GM21526 (cell line): Measurements from ENCODE around the gene TASL.
A peak's percentile ranks its signal among the peaks of the same experiment; 100 is the strongest.
"Not testable (repeated sequence)": the region's sequence is repeated elsewhere in the genome, so short reads cannot be mapped to it uniquely, and the experiment has no call there.

Experiments
- ATAC-seq: cut with Tn5 transposase; IDR thresholded peaks from one replicate; pipeline ENCODE4 v1.9.1; 2021; ENCODE audit warnings: moderate library complexity; ENCODE audit not compliant: unreplicated experiment, low FRiP score

The TASL gene, protein sequence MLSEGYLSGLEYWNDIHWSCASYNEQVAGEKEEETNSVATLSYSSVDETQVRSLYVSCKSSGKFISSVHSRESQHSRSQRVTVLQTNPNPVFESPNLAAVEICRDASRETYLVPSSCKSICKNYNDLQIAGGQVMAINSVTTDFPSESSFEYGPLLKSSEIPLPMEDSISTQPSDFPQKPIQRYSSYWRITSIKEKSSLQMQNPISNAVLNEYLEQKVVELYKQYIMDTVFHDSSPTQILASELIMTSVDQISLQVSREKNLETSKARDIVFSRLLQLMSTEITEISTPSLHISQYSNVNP

DNA sequence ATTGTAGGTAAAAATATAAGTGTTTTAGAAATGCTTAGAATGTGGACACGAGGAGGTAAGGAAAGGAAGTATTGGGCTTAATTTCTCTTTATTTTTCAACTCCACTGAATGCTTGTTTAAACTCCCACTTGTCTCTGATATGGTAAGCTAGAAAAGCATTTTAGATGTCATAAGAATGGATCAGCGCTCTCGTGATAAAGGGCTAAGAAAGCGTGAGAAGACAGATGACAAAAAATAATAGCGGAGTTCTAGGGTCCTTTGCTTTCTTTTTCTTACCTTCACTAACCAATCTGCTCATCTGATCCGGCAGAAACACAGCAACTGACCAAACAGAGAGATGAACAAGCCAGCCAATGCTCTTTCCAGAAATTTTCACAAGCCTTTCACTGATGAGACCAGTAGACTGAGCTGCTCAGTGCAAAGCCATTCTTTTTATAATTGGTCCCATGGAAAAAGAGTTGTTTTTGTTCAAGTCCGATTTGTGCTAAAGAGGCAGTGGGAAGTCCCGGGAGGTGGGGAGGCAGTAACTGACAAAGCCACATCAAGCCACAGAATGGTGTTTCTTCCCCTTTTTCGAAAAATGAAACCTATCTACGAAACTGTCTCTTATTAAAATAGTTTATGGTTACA is at the start of gene TASL:
TSS of gene TASL (minus strand) at position 405 of the 630 bp plus-strand sequence. CDS start 17,411 bp downstream, outside the sequence.
- ATAC-seq: peak; percentile 85

DNA sequence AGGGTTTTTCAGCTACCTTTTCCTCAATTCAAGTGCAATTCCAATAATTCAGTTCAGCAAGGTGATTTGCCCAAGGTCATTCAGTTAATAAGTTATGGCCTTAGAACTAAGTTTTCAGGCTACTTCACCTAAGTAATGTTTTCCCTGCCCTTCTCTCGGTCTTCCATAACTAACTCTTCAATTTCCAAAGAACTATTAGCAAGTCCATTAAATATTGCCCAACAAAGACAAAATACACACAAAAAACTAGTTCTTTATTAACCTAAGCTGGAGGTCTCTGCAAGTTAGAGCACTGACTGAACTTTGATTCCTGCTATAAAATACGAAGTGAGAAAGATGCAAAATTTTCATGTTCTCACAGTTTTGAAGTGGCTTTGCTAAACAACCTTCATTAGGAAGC is 48.8 kb upstream of the TASL start:
- ATAC-seq: no peak

DNA sequence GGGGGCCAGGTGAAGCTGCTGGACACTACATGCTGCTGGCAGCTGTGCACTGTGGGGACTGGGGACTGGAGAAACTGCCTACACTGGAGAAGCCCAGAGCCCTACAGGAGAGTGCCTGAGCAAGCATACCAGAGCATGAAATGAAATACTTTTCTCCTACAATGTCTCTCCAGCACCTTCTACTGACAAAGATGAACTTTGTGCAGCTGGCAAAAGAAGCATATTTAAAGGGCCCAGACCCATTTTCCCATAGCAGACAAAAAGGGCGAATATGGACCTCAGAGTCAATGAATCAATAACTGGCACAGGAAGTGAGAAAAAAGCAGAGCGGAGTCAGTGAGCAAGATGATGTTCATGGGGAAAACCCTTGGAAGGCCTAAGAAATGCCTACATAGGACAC is 44.8 kb upstream of the TASL start:
- ATAC-seq: no peak

DNA sequence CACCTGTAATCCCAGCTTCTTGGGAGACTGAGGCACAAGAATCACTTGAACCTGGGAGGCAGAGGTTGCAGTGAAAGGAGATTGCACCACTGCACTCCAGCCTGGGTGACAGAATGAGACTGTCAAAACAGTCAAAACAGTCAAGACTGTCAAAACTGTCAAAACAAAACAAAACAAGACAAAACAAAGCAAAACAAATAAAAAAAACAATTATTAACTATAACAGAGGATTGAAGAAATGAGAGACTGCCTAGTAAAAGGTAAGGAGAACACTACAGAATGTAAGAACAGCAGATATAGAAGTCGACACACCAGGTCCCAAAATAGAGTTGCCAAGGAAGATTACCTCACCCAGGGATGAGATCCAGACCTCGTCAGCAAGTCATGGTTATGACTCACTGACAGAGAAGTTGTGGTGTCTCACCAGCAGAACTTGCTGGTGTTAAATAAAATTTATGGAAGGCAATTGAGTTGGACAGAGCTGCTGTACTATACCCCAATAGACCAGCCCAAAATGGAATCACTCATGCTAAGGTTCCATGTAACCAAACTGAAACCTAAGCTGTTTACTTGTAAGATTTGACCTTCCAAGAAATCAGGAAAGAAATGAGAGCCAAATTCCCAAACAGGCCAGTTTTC is 43.5 kb upstream of the TASL start:
- ATAC-seq: no peak

DNA sequence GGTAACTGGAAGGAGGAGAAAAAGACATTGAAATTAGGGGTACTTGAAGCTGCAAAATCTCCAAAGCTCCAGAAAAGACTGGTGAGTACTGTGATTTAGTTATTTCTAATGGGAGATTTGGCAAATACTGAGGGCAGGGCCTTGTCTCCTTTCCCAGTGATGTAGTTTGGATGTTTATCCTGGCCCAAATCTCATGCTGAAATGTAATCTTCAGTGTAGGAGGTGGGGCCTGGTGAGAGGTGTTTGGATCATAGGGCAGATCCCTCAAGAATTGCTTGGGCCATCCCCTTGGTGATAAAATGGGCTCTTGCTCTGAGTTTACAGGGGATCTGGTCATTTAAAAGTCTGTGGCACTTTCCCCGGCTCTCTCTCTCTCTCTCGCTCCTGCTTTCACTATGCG is 42.6 kb upstream of the TASL start:
- ATAC-seq: no peak

DNA sequence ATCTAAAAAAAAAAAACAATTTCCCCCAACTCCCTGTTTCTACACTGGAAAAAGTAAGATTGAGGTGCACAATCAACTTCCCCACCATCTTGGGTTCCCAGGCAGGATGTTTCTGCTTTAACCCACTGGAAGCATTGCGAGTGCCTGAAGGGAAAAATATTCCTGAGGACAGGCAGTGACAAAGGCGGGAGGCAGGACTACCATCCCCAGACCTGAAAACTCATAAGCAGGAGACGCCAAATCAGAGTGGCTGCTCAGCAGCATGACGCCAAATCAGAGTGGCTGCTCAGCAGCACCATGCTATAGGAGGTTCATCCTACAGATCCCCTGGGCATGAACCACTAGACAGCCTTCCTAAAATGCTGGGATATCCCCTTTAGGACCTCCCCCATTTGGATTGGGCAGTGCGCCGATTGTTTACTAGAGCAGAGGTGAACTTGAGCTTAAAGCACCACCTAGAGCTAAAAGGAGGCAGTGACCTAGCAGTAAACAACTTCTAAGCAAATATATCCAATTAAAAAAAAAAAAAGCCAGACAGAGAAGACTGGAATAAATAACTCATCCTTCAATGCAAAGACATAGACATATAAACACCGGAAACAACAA is 40.7 kb upstream of the TASL start:
- no peak for ATAC-seq

DNA sequence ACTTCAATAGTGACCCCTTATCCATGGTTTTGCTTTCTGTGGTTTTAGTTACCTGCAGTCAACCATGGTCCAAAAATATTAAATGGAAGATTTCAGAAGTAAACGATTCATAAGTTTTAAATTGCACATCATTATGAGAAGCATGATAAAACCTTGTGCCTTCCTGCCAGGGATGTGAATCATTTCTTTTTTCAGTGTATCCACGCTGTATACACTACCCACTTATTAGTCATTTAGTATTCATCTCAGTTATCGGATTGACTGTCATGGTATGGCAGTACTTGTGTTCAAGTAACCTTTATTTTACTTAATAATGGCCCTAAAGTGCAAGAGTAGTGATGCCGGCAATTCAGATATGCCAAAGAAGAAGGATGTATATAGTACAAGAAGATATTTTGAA is 37.7 kb upstream of the TASL start:
- no peak for ATAC-seq

DNA sequence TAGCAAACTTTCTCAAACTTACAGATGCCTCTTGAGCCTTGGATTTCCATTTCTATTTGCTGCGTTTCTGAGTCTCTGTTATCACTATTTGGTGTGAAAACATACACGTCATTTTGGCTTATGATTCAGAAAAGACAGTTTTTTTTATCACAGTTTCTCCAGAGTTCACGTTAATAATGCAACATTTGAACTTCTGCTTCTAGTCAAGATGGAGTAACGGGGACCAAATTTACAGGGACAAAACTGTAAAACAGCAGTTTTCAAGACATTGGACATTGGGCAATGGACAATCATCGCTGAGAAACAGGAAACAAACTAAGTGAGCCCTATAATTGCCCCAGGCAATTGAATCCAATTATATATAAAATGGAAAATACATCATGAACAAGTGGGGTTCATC is 36.2 kb upstream of the TASL start:
- no peak for ATAC-seq

DNA sequence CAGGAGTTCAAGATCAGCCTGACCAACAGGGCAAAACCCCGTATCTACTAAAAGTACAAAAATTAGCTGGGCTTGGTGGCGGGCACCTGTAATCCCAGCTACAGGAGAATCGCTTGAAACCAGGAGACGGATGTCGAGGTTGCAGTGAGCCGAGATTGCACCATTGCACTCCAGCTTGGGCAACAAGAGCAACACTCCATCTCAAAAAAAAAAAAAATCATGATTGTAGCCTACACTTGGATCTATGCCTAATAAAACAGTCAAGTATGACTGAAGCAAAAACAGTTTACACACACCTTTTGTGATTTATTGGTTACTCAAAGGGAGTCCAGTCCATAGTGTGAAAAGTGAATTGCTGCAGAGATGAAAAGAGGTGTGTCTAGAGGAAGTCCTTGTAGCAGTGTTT is 34.7 kb upstream of the TASL start:
- no peak for ATAC-seq

DNA sequence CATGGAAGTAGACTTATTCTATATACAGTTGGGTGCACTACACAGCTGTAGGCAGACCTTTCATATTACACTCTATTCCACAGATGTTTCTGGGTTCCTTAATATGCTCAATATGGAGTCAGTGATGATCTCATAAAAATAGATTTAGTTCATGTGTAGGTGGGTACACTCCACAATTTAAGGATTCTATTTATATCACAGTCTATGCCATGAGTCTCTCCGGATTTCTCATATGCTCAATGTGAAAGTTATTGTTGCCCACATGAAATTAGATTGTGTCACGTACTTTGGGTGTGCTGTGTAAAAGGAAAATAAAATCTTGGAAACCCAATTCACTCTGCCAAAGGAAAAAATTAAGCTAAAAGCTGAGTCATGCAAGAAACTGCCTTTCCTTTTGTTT is 32.5 kb upstream of the TASL start:
- no peak for ATAC-seq

DNA sequence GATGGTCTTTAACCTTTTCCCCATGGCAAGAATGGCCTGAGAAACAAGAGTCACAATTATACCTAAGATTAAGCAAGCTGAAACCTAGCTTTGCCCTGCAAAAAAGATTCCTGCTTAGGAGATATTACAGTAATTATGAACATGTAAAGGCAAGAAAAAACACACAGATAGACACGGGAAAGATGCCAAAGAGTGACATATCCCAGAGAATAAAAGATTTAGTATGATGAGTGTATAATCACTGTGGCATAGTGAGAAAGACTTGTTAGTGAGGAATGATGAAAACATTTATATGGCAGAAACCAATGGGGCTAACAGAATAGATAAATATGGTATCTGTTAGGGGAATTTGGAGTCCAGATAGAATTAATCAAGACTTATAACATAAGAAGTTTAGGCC is 29.6 kb upstream of the TASL start:
- no peak for ATAC-seq

DNA sequence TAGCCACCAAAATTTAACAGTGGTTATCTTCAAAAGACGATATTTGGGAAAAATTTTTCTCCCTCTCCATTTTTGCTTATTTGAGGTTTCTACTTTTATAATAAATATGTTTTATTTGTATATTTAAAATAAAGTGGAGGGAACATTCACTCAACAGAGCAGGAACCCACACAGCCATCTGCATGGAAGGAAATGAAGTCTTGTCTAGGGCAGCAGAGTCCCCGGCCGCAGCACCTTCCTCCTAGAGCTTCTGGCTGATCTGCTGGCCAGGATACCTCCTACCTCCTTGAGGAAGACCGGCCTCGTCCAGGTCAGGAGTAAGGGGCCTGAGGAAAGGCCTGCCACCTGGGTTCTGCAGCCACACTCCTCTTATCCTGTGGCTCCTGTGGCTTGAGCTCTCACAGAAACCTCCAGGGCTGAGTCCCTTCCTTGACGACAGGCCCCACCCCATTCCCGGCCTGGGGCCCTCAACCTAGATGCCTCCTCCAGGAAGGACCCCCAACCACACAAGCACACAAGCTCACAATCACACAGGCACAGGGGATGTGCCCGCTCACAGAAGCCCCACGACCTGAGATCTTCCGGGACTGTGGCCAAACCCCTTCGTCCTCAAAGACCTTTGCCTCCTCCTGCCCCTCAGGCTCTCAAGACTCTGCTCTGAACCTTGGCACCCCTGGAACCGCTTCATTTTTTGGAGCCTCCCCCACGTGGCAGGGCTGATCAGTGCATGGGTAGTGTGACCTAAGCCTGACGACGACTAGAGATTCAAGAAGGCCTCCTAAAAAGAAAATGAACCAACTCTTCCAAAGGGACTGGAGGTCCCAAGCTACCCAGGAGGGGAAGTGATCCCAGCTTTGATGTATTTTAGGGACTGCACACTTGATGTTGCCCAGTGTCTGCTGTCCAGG is 23.0 kb upstream of the TASL start:
- ATAC-seq: not testable (repeated sequence)

DNA sequence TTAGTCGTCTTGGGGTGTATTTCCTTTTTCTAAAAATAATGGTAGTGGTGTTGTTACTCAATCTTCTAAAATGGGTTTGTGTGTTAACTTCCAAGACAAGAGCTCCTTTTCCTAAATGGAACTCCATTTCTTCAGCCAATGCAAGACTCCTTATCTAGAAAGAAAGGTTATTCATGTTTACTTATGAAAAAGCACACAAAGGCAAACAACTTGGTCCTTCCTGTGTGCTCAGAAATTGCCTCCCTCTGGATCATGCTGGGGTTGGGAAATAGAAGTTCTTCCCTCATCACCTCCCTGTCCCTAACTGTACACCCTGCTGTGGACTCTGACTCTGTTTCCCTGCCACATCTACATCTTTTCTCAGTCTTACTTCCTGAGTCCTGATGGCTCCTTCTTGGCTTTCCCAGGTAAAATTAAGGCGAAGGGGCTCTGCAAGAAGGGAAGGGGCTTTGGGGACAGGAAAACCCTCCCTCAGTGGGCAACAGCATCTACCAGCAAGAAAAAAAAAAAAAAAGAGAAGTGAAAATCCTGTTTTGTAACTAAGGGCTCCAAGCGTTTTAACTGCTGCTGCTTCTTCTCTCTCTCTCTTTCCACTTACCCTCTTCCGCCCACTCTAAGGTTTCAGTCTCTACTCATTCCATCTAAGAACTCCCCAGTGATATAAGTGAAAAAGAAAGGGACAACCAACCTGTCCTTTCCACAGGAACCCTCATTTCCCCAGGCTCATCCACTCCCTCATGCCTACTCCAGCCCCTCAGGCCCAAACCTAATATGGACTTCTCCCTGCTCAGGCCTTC is 19.8 kb upstream of the TASL start:
- peak; percentile 93 for ATAC-seq

DNA sequence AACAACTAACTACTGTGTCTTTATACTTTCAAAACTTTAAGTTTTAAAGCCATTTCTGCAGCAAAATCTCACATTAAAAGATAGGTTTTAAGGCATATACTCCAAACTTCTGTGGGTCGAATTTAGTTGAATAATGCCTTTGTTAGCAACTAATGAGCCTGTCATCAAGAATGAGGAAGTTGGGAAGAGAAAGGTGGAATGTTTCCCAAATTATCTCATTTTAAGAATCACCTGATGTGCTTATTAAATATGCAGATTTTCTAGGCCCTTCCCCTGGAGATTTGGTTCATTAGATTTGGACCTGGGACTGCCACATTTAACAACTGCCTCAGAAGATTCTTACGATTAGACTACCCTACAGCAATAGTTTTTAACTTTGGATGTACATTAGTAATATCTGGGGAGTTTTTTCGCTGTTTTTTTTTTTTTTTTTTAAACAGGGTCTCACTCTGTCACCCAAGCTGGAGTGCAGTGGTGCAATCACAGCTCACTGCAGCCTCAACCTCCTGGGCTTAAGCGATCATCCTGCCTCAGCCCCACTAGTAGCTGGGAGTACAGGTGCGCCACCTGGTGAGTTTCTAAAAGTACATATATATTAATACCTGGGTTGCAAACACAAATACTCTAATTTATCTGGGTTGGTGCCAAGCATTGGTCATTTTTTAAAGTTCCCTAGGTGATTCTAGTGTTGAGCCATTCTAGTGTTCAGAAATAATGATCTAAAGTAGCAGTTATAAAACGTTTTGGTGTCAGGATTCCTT is 16.1 kb upstream of the TASL start:
- peak; percentile 40 for ATAC-seq

DNA sequence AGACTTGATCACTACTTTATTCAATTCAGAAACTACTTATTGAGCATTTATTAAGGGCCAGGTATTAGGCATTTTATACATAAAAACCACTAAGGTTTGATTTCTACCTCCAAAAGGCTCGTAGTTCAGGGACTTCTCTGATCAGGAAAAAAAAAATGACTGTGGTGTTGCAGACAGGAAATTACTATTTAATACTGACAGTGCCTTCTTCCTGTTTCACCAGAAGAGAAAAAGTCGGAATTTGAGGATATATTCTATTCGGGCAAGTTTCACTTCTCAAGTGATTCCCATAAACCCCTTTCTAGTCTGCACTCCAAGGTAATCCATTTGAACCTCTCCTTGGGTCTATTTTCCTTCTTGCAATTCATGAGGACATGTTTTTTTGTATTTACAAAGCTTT is 15.3 kb upstream of the TASL start:
- no peak for ATAC-seq

DNA sequence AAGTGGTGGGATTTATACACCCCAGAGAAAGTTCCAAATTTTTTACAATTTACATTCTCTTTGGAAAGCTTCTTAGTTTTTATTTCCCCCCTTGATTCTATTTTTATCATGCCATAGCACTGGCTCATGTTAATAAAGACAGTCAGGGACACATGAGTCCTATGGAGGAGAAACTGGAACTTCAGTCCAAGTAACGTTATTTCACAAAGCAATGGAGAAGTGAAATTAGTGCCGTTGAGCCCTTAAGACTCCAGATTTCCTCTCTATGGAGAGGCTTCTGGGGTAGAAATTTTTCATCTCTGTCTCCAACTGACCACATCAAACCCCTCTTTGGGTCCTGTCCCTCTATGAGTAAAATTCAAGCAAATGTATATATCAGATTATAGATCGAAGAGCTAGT is 12.8 kb upstream of the TASL start:
- no peak for ATAC-seq

DNA sequence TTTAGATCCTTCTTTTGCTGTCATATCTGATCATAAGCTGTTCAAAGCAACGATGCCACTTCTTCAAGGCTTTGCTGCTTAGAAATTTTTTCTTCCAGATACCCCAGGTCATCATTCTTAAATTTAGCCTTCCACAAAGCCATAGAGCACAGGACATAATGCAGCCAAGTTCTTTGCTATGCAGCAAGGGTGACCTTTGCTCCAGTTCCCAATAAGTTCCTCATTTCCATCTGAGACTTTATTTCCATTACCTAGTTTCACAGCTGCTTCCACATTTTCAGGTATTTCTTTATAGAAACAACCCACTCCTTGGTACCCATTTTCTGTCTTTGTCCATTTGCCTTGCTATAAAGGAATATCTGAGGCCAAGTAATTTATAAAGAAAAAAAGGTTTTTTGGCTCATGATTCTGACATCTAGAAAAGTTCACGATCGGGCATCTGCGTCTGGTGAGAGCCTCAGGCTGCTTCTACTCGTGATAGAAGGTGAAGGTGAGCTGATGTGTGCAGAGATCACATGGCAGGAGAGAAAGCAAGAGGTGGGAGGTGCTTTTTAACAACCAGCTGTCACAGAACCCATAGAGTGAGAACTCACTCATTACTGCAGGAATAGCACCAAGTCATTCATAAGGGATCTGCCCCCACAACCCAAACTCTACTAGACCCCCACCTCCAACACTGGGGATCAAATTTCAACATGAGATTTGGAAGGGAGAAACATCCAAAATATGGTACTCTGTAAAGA is 11.8 kb upstream of the TASL start:
- ATAC-seq: peak; percentile 59

DNA sequence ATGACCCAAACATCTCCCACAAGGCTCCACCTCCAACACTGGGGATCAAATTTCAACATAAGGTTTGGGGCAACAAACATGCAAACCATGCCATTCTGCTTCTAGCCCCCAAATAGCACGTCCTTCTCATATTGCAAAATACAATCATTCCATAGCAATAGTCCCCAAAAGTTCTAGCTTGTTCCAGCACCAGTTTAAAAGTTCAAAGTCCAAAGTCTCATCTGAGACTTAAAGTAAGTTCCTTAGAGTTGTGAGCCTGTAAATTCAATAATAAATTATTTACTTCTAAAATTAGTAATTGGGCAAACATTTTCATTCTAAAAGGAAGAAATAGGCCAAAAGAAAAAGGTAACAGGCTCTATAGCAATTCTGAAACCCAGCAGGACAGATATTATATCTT is 8.9 kb upstream of the TASL start:
- ATAC-seq: no peak
